HepG2 (cell line): ENCODE measurements around the gene TASP1. TPM values are rescaled to one million over a fixed set of nuclear protein-coding genes. Genes with fewer than 3 reads are reported as not detected.

Experiments
- ATAC-seq: fragments of 200-7000 bp; cut with Tn5 transposase; 3 replicates; pipeline ENCODE4 v1.9.1; 2020; ENCODE audit warnings: mild to moderate bottlenecking, moderate library complexity
- BruUV-seq: library from RNA; stranded (reverse); fragments of 400-500 nt; replicated peaks from 2 replicates; lab custom pipeline; 2021; lab: Mats Ljungman, UMichigan
- CTCF ChIA-PET: fragments of 300-600 bp; formaldehyde crosslinking; extraction: SDS; loops from one replicate; lab custom pipeline; 2021; ENCODE audit warnings: low total read pairs, inconsistent platforms, low intra/inter-chr PET ratio; lab: Yijun Ruan, JAX
- POLR2A ChIA-PET: fragments of 350-600 bp; sonication (Branson Sonifier 250); formaldehyde crosslinking; loops from one replicate; lab custom pipeline; 2020; ENCODE audit warnings: antibody characterized with exemption, inconsistent platforms; lab: Yijun Ruan, JAX
- DNase-seq: peaks from one replicate; pipeline ENCODE4 v3.0.0-alpha.2; 2015; ENCODE audit warnings: low spot score
- FAIRE-seq: peaks from 3 replicates; lab custom pipeline; 2011; peaks lifted over from hg19 to GRCh38; lab: Jason Lieb, UNC
- H2AFZ ChIP-seq: one replicate; pipeline ENCODE4 v1.6.1; 2011; ENCODE audit warnings: low read length, inconsistent platforms
- H3K27ac ChIP-seq: fragments of 300-600 bp; 3 replicates; pipeline ENCODE4 v1.8.0; 2011; ENCODE audit warnings: mixed run types, mild to moderate bottlenecking, mixed read lengths, low read length, inconsistent platforms; ENCODE audit not compliant: insufficient read depth; ENCODE audit errors: extremely low read length
- H3K27me3 ChIP-seq, 2 experiments: fragments of 200-600 bp in 1 of 2; 2 replicates in 1 of 2; 3 replicates in 1 of 2; pipeline versions ENCODE4 v1.6.0 to v1.8.0; 2011; ENCODE audit warnings: low read length in 2 of 2, mild to moderate bottlenecking in 2 of 2, moderate library complexity in 2 of 2, inconsistent platforms in 1 of 2; ENCODE audit not compliant: insufficient read depth in 2 of 2, control insufficient read depth in 1 of 2
- H3K36me3 ChIP-seq, 2 experiments: fragments of 200-600 bp in 1 of 2; replicated peaks in 1 of 2; 2 replicates in 1 of 2; 3 replicates in 1 of 2; pipeline versions ENCODE4 v1.5.1 to v1.8.0; 2011; ENCODE audit warnings: low read length in 2 of 2, inconsistent platforms in 1 of 2; ENCODE audit not compliant: insufficient read depth in 2 of 2, control insufficient read depth in 1 of 2
- H3K4me1 ChIP-seq: 2 replicates; pipeline ENCODE4 v1.5.1; 2012; ENCODE audit warnings: low read length, inconsistent platforms; ENCODE audit not compliant: insufficient read depth
- H3K4me2 ChIP-seq: 2 replicates; pipeline ENCODE4 v1.6.0; 2011; ENCODE audit warnings: low read depth, low read length, inconsistent platforms
- H3K4me3 ChIP-seq, 3 experiments: fragments of 200-600 bp in 1 of 3; sonication (generic), shearing (Covaris generic) in 1 of 3; replicated peaks in 1 of 3; 2 replicates each; pipeline ENCODE4 v1.5.1; 2011 to 2016; ENCODE audit warnings: low read length in 3 of 3, inconsistent platforms in 2 of 3, low read depth in 2 of 3, mild to moderate bottlenecking in 2 of 3, control low read depth in 1 of 3, mixed read lengths in 1 of 3; ENCODE audit not compliant: insufficient read depth in 1 of 3
- H3K79me2 ChIP-seq: one replicate; pipeline ENCODE4 v1.6.1; 2011; ENCODE audit warnings: low read length, inconsistent platforms; ENCODE audit not compliant: insufficient read depth
- H3K9ac ChIP-seq: 2 replicates; pipeline ENCODE4 v1.6.0; 2011; ENCODE audit warnings: mild to moderate bottlenecking, low read depth, low read length, inconsistent platforms; ENCODE audit not compliant: insufficient read depth
- H3K9me3 ChIP-seq: 2 replicates; pipeline ENCODE4 v1.5.1; 2012; ENCODE audit warnings: mild to moderate bottlenecking, low read length
- H4K20me1 ChIP-seq: 2 replicates; pipeline ENCODE4 v1.6.0; 2011; ENCODE audit warnings: inconsistent platforms, mild to moderate bottlenecking, low read length, moderate library complexity; ENCODE audit not compliant: insufficient read depth
- CBFB ChIP-seq: sonication (generic); formaldehyde crosslinking; IDR thresholded peaks from 2 replicates; pipeline ENCODE4 v1.4.0; 2020; ENCODE audit warnings: missing genetic modification reagents
- CSRNP2 ChIP-seq: sonication (generic); formaldehyde crosslinking; conservative IDR thresholded peaks from 2 replicates; pipeline ENCODE4 v1.8.0; 2022; ENCODE audit warnings: low read depth, missing genetic modification reagents
- EED ChIP-seq: sonication (generic); formaldehyde crosslinking; IDR thresholded peaks from 2 replicates; pipeline ENCODE4 v1.5.0; 2020; ENCODE audit warnings: mild to moderate bottlenecking, missing genetic modification reagents
- ETV6 ChIP-seq: sonication (generic); formaldehyde crosslinking; conservative IDR thresholded peaks from 2 replicates; pipeline ENCODE4 v1.4.0; 2020; ENCODE audit warnings: missing genetic modification reagents
- GABPB1 ChIP-seq: IDR thresholded peaks from 2 replicates; pipeline ENCODE4 v1.6.1; 2016; ENCODE audit warnings: mild to moderate bottlenecking, missing genetic modification reagents, moderate library complexity, missing compliant biosample characterization
- GATAD1 ChIP-seq: IDR thresholded peaks from 2 replicates; pipeline ENCODE4 v1.6.1; 2016; ENCODE audit warnings: missing genetic modification reagents, missing compliant biosample characterization
- HNRNPL ChIP-seq: fragments of 200-400 bp; formaldehyde crosslinking; IDR thresholded peaks from 2 replicates; pipeline ENCODE4 v1.6.1; 2017; ENCODE audit warnings: mild to moderate bottlenecking, low read depth, low read length
- MTF2 ChIP-seq: sonication (generic); formaldehyde crosslinking; IDR thresholded peaks from 2 replicates; pipeline ENCODE4 v1.5.0; 2020; ENCODE audit warnings: missing genetic modification reagents, borderline replicate concordance
- NFYB ChIP-seq: sonication (generic); formaldehyde crosslinking; IDR thresholded peaks from 2 replicates; pipeline ENCODE4 v1.4.0; 2020; ENCODE audit warnings: missing genetic modification reagents
- SIN3A ChIP-seq: IDR thresholded peaks from 2 replicates; pipeline ENCODE4 v1.6.1; 2011; ENCODE audit warnings: low read depth, mild to moderate bottlenecking, control low read depth, low read length, borderline replicate concordance
- SIN3B ChIP-seq: fragments of 150-350 bp; IDR thresholded peaks from 2 replicates; pipeline ENCODE4 v1.6.1; 2014; ENCODE audit warnings: low read length
- SRSF1 ChIP-seq: fragments of 200-400 bp; formaldehyde crosslinking; optimal IDR thresholded peaks from 2 replicates; pipeline ENCODE3; 2017; ENCODE audit warnings: mild to moderate bottlenecking, low read depth, low read length, moderate library complexity
- TCF7 ChIP-seq: sonication (generic); IDR thresholded peaks from 2 replicates; pipeline ENCODE4 v1.6.1; 2016; ENCODE audit warnings: antibody characterized with exemption, low read depth
- TEAD3 ChIP-seq: optimal IDR thresholded peaks from 2 replicates; pipeline ENCODE3; 2016; ENCODE audit warnings: borderline replicate concordance
- XBP1 ChIP-seq: sonication (generic); formaldehyde crosslinking; IDR thresholded peaks from 2 replicates; pipeline ENCODE4 v1.5.0; 2020; ENCODE audit warnings: missing genetic modification reagents
- ZNF121 ChIP-seq: sonication (generic); formaldehyde crosslinking; IDR thresholded peaks from 2 replicates; pipeline ENCODE4 v1.5.0; 2020; ENCODE audit warnings: mild to moderate bottlenecking, missing genetic modification reagents
- ZNF652 ChIP-seq: IDR thresholded peaks from 2 replicates; pipeline ENCODE4 v1.6.1; 2016; ENCODE audit warnings: low read depth, borderline replicate concordance
- WGBS: methylation state at CpG from one replicate; pipeline ENCODE4 v1.1.6; 2017; ENCODE audit warnings: low lambda C conversion rate; 5-methylcytosine and 5-hydroxymethylcytosine counted together
- in situ Hi-C: cut with HindIII; loops from 2 replicates; pipeline ENCODE4 v1.10.0; 2017; ENCODE audit warnings: low pct_unique_long_range_greater_than_20kb; ENCODE audit not compliant: extremely low pct_ligation_motif_present
- intact Hi-C: fragments of 100-400 bp; cut with micrococcal nuclease; formaldehyde crosslinking; loops from one replicate; pipeline ENCODE4 v1.10.0; 2022; ENCODE audit not compliant: unreplicated experiment
- polyA plus RNA-seq, 8 experiments: library from polyadenylated mRNA; depleted of rRNA in 3 of 8; stranded (reverse) in 7 of 8; unstranded in 1 of 8; fragments of >200 nt; fragmentation: Illumina TruSeq in 4 of 8; extraction: Trizol in 4 of 8; gene quantifications; 2 replicates each; pipeline versions ENCODE4 v1.2.1 to v1.2.3, GENCODE V29; 2011 to 2016; ENCODE audit warnings: low read depth in 4 of 8, missing spikeins in 1 of 8, mixed read lengths in 1 of 8; ENCODE audit not compliant: insufficient read depth in 1 of 8
- total RNA-seq, 5 experiments: library from RNA; depleted of rRNA; stranded (reverse); fragments of >200 nt; fragmentation: Illumina TruSeq; extraction: Trizol; gene quantifications; 2 replicates each; pipeline ENCODE4 v1.2.3, GENCODE V29; 2016; ENCODE audit warnings: low read depth in 1 of 5
- TF ChIP-seq, protein P1 (sequence below): IDR thresholded peaks from 2 replicates; pipeline ENCODE4 v1.6.1; 2012; ENCODE audit warnings: low read length, improper control_type of control experiment
- TF ChIP-seq, protein P2 (sequence below): sonication (generic); formaldehyde crosslinking; IDR thresholded peaks from 2 replicates; pipeline ENCODE4 v1.8.0; 2022; ENCODE audit warnings: mild to moderate bottlenecking, missing genetic modification reagents; ENCODE audit not compliant: insufficient replicate concordance

The TASP1 gene
- total and polyA plus RNA-seq, 2 of the 13 experiments (the other 11 are each of a cell fraction or from before 2014, with no cell fraction given): 10.0 to 25.2 TPM

GRCh38 chr20:13515796-13516558, 122.8 kb downstream of the TASP1 start:
- H3K79me2 ChIP-seq: no peaks in the 10 kb centered on the region
- no peak overlapping the region for H2AFZ ChIP-seq
- no peak overlapping the region for H3K27ac ChIP-seq
- H3K4me3 ChIP-seq: no peak overlapping the region
- H3K9ac ChIP-seq: no peak overlapping the region
- H4K20me1 ChIP-seq: no peaks in the 10 kb centered on the region
- in situ Hi-C loops: no loop called here
- FAIRE-seq: no peak
- intact Hi-C loops: no loop called here
- no peaks in the 10 kb centered on the region for H3K9me3 ChIP-seq
- TF ChIP-seq ZNF121 (CRISPR knock-in tag) (no peak), TCF7 (no peak), CSRNP2 (CRISPR knock-in tag) (no peak), NFYB (CRISPR knock-in tag) (no peak), TEAD3 (CRISPR knock-in tag) (no peak), SRSF1 (no peak), HNRNPL (no peak), GATAD1 (CRISPR knock-in tag) (no peak), MTF2 (CRISPR knock-in tag) (no peak), SIN3A (no peak), SIN3B (no peak), ETV6 (no peak), CBFB (no peak), ZNF652 (CRISPR knock-in tag) (no peak), EED (CRISPR knock-in tag) (no peak), XBP1 (CRISPR knock-in tag) (no peak), GABPB1 (CRISPR knock-in tag) (no peak)
- TF ChIP-seq, protein P1, sequence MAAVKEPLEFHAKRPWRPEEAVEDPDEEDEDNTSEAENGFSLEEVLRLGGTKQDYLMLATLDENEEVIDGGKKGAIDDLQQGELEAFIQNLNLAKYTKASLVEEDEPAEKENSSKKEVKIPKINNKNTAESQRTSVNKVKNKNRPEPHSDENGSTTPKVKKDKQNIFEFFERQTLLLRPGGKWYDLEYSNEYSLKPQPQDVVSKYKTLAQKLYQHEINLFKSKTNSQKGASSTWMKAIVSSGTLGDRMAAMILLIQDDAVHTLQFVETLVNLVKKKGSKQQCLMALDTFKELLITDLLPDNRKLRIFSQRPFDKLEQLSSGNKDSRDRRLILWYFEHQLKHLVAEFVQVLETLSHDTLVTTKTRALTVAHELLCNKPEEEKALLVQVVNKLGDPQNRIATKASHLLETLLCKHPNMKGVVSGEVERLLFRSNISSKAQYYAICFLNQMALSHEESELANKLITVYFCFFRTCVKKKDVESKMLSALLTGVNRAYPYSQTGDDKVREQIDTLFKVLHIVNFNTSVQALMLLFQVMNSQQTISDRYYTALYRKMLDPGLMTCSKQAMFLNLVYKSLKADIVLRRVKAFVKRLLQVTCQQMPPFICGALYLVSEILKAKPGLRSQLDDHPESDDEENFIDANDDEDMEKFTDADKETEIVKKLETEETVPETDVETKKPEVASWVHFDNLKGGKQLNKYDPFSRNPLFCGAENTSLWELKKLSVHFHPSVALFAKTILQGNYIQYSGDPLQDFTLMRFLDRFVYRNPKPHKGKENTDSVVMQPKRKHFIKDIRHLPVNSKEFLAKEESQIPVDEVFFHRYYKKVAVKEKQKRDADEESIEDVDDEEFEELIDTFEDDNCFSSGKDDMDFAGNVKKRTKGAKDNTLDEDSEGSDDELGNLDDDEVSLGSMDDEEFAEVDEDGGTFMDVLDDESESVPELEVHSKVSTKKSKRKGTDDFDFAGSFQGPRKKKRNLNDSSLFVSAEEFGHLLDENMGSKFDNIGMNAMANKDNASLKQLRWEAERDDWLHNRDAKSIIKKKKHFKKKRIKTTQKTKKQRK: no peak
- TF ChIP-seq, protein P2, sequence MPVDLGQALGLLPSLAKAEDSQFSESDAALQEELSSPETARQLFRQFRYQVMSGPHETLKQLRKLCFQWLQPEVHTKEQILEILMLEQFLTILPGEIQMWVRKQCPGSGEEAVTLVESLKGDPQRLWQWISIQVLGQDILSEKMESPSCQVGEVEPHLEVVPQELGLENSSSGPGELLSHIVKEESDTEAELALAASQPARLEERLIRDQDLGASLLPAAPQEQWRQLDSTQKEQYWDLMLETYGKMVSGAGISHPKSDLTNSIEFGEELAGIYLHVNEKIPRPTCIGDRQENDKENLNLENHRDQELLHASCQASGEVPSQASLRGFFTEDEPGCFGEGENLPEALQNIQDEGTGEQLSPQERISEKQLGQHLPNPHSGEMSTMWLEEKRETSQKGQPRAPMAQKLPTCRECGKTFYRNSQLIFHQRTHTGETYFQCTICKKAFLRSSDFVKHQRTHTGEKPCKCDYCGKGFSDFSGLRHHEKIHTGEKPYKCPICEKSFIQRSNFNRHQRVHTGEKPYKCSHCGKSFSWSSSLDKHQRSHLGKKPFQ (CRISPR knock-in tag): no peak
- no TSS peak for BruUV-seq
- peaks cover 3 to 10% of the 10 kb centered on the region in 2 experiments; a peak in 2 of 5 replicates for H3K36me3 ChIP-seq
- ChIA-PET CTCF (no interaction called here), POLR2A (no interaction called here)
- no peak overlapping the region for H3K4me2 ChIP-seq
- WGBS: 94% methylated on average over 5 of the region's 5 CpGs
- no peak for DNase-seq
- no peaks in the 10 kb centered on the region for H3K4me1 ChIP-seq
- no peaks in the 10 kb centered on the region for H3K27me3 ChIP-seq
- ATAC-seq: no peak
